HepG2 (cell line): ENCODE measurements around the gene FAM219B. TPM values are rescaled to one million over a fixed set of nuclear protein-coding genes. Genes with fewer than 3 reads are reported as not detected.

Source experiments
- ARNTL ChIP-seq: sonication (generic); formaldehyde crosslinking; IDR thresholded peaks from 2 replicates; pipeline ENCODE4 v1.4.0; 2020; ENCODE audit warnings: mild to moderate bottlenecking, missing genetic modification reagents
- CENPX ChIP-seq: sonication (generic); formaldehyde crosslinking; IDR thresholded peaks from 2 replicates; pipeline ENCODE4 v1.9.0; 2021; ENCODE audit warnings: mild to moderate bottlenecking, missing genetic modification reagents, moderate library complexity
- HNRNPL ChIP-seq: fragments of 200-400 bp; formaldehyde crosslinking; IDR thresholded peaks from 2 replicates; pipeline ENCODE4 v1.6.1; 2017; ENCODE audit warnings: mild to moderate bottlenecking, low read depth, low read length
- MXI1 ChIP-seq: IDR thresholded peaks from 3 replicates; pipeline ENCODE4 v1.6.1; 2012; ENCODE audit warnings: low read depth, low read length, inconsistent platforms, borderline replicate concordance
- PAF1 ChIP-seq: IDR thresholded peaks from 2 replicates; pipeline ENCODE4 v1.6.1; 2016; ENCODE audit warnings: missing genetic modification reagents, missing compliant biosample characterization
- ZFP36 ChIP-seq: fragments of 150-350 bp; IDR thresholded peaks from 2 replicates; pipeline ENCODE4 v1.6.1; 2018; ENCODE audit warnings: borderline replicate concordance, low read length, low read depth; ENCODE audit not compliant: partially characterized antibody
- ZNF33B ChIP-seq: sonication (generic); formaldehyde crosslinking; IDR thresholded peaks from 2 replicates; pipeline ENCODE4 v1.5.1; 2020; ENCODE audit warnings: mild to moderate bottlenecking, missing genetic modification reagents
- ZNF446 ChIP-seq: sonication (generic); formaldehyde crosslinking; IDR thresholded peaks from 2 replicates; pipeline ENCODE4 v1.5.0; 2020; ENCODE audit warnings: mild to moderate bottlenecking, missing genetic modification reagents
- ZNF616 ChIP-seq: sonication (generic); formaldehyde crosslinking; IDR thresholded peaks from 2 replicates; pipeline ENCODE4 v1.5.0; 2020; ENCODE audit warnings: low read depth, mild to moderate bottlenecking, missing genetic modification reagents
- ZNF75D ChIP-seq: sonication (generic); formaldehyde crosslinking; IDR thresholded peaks from 2 replicates; pipeline ENCODE4 v1.8.1; 2023; ENCODE audit warnings: missing genetic modification reagents, mild to moderate bottlenecking, borderline replicate concordance
- ZNF781 ChIP-seq: sonication (generic); formaldehyde crosslinking; IDR thresholded peaks from 2 replicates; pipeline ENCODE4 v1.5.1; 2020; ENCODE audit warnings: borderline replicate concordance, mild to moderate bottlenecking, missing genetic modification reagents; ENCODE audit errors: not compliant biosample characterization
- polyA plus RNA-seq, 8 experiments: library from polyadenylated mRNA; depleted of rRNA in 3 of 8; stranded (reverse) in 7 of 8; unstranded in 1 of 8; fragments of >200 nt; fragmentation: Illumina TruSeq in 4 of 8; extraction: Trizol in 4 of 8; gene quantifications; 2 replicates each; pipeline versions ENCODE4 v1.2.1 to v1.2.3, GENCODE V29; 2011 to 2016; ENCODE audit warnings: low read depth in 4 of 8, missing spikeins in 1 of 8, mixed read lengths in 1 of 8; ENCODE audit not compliant: insufficient read depth in 1 of 8
- total RNA-seq, 5 experiments: library from RNA; depleted of rRNA; stranded (reverse); fragments of >200 nt; fragmentation: Illumina TruSeq; extraction: Trizol; gene quantifications; 2 replicates each; pipeline ENCODE4 v1.2.3, GENCODE V29; 2016; ENCODE audit warnings: low read depth in 1 of 5
- TF ChIP-seq, protein P1 (sequence below): sonication (generic); formaldehyde crosslinking; conservative IDR thresholded peaks from 2 replicates; pipeline ENCODE4 v1.8.1; 2023; ENCODE audit warnings: missing genetic modification reagents
- TF ChIP-seq, protein P2 (sequence below): sonication (generic); formaldehyde crosslinking; IDR thresholded peaks from 2 replicates; pipeline ENCODE4 v1.5.0; 2020; ENCODE audit warnings: missing genetic modification reagents
- TF ChIP-seq, protein P3 (sequence below): sonication (generic); formaldehyde crosslinking; IDR thresholded peaks from 2 replicates; pipeline ENCODE4; 2020; ENCODE audit warnings: missing genetic modification reagents, mild to moderate bottlenecking, borderline replicate concordance
- TF ChIP-seq, protein P4 (sequence below): sonication (generic); formaldehyde crosslinking; IDR thresholded peaks from 2 replicates; pipeline ENCODE4 v1.4.0; 2020; ENCODE audit warnings: missing genetic modification reagents, borderline replicate concordance
- TF ChIP-seq, protein P5 (sequence below): sonication (generic); formaldehyde crosslinking; IDR thresholded peaks from 2 replicates; pipeline ENCODE4 v1.5.1; 2020; ENCODE audit warnings: missing genetic modification reagents, mild to moderate bottlenecking, borderline replicate concordance

FAM219B gene
- total and polyA plus RNA-seq, 2 of the 13 experiments (the other 11 are each of a cell fraction or from before 2014, with no cell fraction given), result 36.6 to 50.2 TPM

DNA sequence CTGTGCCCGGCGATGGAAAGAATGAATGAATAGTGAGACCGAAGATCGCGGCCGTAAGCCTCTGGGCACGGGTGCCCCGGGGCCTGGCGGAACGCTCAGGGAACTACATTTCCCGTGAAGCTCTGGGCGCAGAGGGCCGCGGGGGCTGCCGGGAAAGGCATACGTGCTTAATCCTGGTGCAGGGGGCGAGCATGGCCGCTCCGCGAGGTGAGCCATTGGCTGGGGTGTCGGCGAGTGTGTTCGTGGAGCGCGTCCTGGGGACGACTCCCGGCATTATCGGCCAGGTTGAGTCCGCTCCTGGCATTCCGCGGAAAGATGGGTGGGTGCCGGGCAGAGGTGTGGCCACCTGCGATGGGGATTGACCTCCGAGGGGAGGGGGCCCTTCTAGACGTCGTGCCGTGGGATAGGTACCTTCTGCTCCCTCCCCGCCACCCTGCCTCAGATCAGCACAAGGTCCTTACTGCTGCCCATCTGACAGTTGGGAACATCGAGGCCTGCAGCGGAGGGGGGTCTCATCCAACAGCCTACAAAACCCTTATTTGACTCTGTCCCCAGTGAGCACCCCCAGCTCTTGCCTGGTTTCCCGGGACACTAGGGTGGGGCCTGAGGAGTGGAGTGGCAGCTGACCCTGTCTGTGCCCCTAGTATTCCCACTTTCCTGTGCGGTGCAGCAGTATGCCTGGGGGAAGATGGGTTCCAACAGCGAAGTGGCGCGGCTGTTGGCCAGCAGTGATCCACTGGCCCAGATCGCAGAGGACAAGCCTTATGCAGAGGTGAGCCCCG, 16.6 kb downstream of the FAM219B start, which contains the start of gene MPI (continued):
- TF ChIP-seq, protein P1, sequence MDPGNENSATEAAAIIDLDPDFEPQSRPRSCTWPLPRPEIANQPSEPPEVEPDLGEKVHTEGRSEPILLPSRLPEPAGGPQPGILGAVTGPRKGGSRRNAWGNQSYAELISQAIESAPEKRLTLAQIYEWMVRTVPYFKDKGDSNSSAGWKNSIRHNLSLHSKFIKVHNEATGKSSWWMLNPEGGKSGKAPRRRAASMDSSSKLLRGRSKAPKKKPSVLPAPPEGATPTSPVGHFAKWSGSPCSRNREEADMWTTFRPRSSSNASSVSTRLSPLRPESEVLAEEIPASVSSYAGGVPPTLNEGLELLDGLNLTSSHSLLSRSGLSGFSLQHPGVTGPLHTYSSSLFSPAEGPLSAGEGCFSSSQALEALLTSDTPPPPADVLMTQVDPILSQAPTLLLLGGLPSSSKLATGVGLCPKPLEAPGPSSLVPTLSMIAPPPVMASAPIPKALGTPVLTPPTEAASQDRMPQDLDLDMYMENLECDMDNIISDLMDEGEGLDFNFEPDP, result no peak
- no peak for TF ChIP-seq ZNF75D (CRISPR knock-in tag)
- peak; percentile 82; the same call in 2 of the 3 replicates for TF ChIP-seq MXI1
- TF ChIP-seq ZNF616 (CRISPR knock-in tag), result no peak
- TF ChIP-seq, protein P2, sequence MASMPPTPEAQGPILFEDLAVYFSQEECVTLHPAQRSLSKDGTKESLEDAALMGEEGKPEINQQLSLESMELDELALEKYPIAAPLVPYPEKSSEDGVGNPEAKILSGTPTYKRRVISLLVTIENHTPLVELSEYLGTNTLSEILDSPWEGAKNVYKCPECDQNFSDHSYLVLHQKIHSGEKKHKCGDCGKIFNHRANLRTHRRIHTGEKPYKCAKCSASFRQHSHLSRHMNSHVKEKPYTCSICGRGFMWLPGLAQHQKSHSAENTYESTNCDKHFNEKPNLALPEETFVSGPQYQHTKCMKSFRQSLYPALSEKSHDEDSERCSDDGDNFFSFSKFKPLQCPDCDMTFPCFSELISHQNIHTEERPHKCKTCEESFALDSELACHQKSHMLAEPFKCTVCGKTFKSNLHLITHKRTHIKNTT (CRISPR knock-in tag), result 0 out of 2 replicates have a peak, but pooled peaks have one; percentile 95
- TF ChIP-seq ZNF33B, result no peak
- TF ChIP-seq CENPX, result no peak
- 0 out of 2 replicates have a peak, but pooled peaks have one; percentile 44 for TF ChIP-seq HNRNPL
- TF ChIP-seq, protein P3, sequence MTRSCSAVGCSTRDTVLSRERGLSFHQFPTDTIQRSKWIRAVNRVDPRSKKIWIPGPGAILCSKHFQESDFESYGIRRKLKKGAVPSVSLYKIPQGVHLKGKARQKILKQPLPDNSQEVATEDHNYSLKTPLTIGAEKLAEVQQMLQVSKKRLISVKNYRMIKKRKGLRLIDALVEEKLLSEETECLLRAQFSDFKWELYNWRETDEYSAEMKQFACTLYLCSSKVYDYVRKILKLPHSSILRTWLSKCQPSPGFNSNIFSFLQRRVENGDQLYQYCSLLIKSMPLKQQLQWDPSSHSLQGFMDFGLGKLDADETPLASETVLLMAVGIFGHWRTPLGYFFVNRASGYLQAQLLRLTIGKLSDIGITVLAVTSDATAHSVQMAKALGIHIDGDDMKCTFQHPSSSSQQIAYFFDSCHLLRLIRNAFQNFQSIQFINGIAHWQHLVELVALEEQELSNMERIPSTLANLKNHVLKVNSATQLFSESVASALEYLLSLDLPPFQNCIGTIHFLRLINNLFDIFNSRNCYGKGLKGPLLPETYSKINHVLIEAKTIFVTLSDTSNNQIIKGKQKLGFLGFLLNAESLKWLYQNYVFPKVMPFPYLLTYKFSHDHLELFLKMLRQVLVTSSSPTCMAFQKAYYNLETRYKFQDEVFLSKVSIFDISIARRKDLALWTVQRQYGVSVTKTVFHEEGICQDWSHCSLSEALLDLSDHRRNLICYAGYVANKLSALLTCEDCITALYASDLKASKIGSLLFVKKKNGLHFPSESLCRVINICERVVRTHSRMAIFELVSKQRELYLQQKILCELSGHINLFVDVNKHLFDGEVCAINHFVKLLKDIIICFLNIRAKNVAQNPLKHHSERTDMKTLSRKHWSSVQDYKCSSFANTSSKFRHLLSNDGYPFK (CRISPR knock-in tag), result peak; percentile 84; the same call in 1 of the 2 replicates
- peak; percentile 17; the same call in 1 of the 2 replicates for TF ChIP-seq ARNTL (CRISPR knock-in tag)
- TF ChIP-seq ZNF781 (CRISPR knock-in tag), result peak; percentile 14
- no peak for TF ChIP-seq PAF1 (CRISPR knock-in tag)
- TF ChIP-seq ZNF446 (CRISPR knock-in tag), result no peak
- TF ChIP-seq, protein P4, sequence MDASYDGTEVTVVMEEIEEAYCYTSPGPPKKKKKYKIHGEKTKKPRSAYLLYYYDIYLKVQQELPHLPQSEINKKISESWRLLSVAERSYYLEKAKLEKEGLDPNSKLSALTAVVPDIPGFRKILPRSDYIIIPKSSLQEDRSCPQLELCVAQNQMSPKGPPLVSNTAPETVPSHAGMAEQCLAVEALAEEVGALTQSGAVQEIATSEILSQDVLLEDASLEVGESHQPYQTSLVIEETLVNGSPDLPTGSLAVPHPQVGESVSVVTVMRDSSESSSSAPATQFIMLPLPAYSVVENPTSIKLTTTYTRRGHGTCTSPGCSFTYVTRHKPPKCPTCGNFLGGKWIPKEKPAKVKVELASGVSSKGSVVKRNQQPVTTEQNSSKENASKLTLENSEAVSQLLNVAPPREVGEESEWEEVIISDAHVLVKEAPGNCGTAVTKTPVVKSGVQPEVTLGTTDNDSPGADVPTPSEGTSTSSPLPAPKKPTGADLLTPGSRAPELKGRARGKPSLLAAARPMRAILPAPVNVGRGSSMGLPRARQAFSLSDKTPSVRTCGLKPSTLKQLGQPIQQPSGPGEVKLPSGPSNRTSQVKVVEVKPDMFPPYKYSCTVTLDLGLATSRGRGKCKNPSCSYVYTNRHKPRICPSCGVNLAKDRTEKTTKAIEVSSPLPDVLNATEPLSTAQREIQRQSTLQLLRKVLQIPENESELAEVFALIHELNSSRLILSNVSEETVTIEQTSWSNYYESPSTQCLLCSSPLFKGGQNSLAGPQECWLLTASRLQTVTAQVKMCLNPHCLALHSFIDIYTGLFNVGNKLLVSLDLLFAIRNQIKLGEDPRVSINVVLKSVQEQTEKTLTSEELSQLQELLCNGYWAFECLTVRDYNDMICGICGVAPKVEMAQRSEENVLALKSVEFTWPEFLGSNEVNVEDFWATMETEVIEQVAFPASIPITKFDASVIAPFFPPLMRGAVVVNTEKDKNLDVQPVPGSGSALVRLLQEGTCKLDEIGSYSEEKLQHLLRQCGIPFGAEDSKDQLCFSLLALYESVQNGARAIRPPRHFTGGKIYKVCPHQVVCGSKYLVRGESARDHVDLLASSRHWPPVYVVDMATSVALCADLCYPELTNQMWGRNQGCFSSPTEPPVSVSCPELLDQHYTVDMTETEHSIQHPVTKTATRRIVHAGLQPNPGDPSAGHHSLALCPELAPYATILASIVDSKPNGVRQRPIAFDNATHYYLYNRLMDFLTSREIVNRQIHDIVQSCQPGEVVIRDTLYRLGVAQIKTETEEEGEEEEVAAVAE (CRISPR knock-in tag), result peak; percentile 28; the same call in 1 of the 2 replicates
- TF ChIP-seq, protein P5, sequence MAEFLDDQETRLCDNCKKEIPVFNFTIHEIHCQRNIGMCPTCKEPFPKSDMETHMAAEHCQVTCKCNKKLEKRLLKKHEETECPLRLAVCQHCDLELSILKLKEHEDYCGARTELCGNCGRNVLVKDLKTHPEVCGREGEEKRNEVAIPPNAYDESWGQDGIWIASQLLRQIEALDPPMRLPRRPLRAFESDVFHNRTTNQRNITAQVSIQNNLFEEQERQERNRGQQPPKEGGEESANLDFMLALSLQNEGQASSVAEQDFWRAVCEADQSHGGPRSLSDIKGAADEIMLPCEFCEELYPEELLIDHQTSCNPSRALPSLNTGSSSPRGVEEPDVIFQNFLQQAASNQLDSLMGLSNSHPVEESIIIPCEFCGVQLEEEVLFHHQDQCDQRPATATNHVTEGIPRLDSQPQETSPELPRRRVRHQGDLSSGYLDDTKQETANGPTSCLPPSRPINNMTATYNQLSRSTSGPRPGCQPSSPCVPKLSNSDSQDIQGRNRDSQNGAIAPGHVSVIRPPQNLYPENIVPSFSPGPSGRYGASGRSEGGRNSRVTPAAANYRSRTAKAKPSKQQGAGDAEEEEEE (CRISPR knock-in tag), result no peak; the same call in 1 of the 2 replicates
- no peak for TF ChIP-seq ZFP36
